ENCODE data around the gene COCH.
"Not testable (repeated sequence)": the region's sequence is repeated elsewhere in the genome, so short reads cannot be mapped to it uniquely, and the experiment has no call there.

COCH gene

GRCh38 chr14:30928462-30928861, 54.1 kb downstream of the COCH start:
- DNase-seq (ENCODE audit: extremely low spot score), result no peak
- CTCF ChIA-PET, result no interaction called here
- POLR2A ChIA-PET, result no interaction called here
- TF ChIP-seq ELF4 (IDR thresholded peaks at IDR 0.05) (no peak), NFRKB (IDR thresholded peaks at IDR 0.05) (no peak), SUZ12 (IDR thresholded peaks at IDR 0.05) (no peak), BHLHE40 (IDR thresholded peaks at IDR 0.05; ENCODE audit: borderline replicate concordance) (no peak), CTBP1 (IDR thresholded peaks at IDR 0.05; ENCODE audit: borderline replicate concordance) (no peak), FOXA1 (IDR thresholded peaks at IDR 0.05) (no peak), LEF1 (IDR thresholded peaks at IDR 0.05; ENCODE audit: borderline replicate concordance) (no peak), TARDBP (IDR thresholded peaks at IDR 0.05) (no peak), ARNT (IDR thresholded peaks at IDR 0.05) (no peak), ZNF384 (IDR thresholded peaks at IDR 0.05) (no peak), FOXM1 (IDR thresholded peaks at IDR 0.05; ENCODE audit: borderline replicate concordance) (no peak), L3MBTL2 (conservative IDR thresholded peaks at IDR 0.05) (no peak), SP1 (IDR thresholded peaks at IDR 0.05) (no peak), FOXK2 (IDR thresholded peaks at IDR 0.05) (no peak), HDGF (IDR thresholded peaks at IDR 0.05; ENCODE audit: borderline replicate concordance) (no peak), PKNOX1 (IDR thresholded peaks at IDR 0.05) (no peak)

GRCh38 chr14:30933937-30934336, 59.6 kb downstream of the COCH start:
- POLR2A ChIA-PET, CTCF ChIA-PET: not testable (repeated sequence)

GRCh38 chr14:30935445-30935844, 61.1 kb downstream of the COCH start:
- no peak for TF ChIP-seq SP1 (IDR thresholded peaks at IDR 0.05)
- no peak for TF ChIP-seq NFRKB (IDR thresholded peaks at IDR 0.05)
- TF ChIP-seq BHLHE40 (IDR thresholded peaks at IDR 0.05; ENCODE audit: borderline replicate concordance), result no peak
- TF ChIP-seq L3MBTL2 (conservative IDR thresholded peaks at IDR 0.05), result no peak
- no peak for TF ChIP-seq ELF4 (IDR thresholded peaks at IDR 0.05)
- no peak for TF ChIP-seq SUZ12 (IDR thresholded peaks at IDR 0.05)
- no peak for TF ChIP-seq ZNF384 (IDR thresholded peaks at IDR 0.05)
- TF ChIP-seq ARNT (IDR thresholded peaks at IDR 0.05), result no peak
- no peak for TF ChIP-seq FOXA1 (IDR thresholded peaks at IDR 0.05)
- no peak for TF ChIP-seq PKNOX1 (IDR thresholded peaks at IDR 0.05)
- POLR2A ChIA-PET, result no interaction called here
- no peak for DNase-seq (ENCODE audit: extremely low spot score)
- CTCF ChIA-PET, result no interaction called here

More at GRCh38 chr14:30933937-30934336, 59.6 kb downstream of the COCH start:
- not testable (repeated sequence) for DNase-seq (ENCODE audit: extremely low spot score)

GRCh38 chr14:30938617-30939016, 64.3 kb downstream of the COCH start:
- TF ChIP-seq HDGF (IDR thresholded peaks at IDR 0.05; ENCODE audit: borderline replicate concordance) (no peak), SP1 (IDR thresholded peaks at IDR 0.05) (no peak), ZNF384 (IDR thresholded peaks at IDR 0.05) (no peak), CTBP1 (IDR thresholded peaks at IDR 0.05; ENCODE audit: borderline replicate concordance) (no peak), LEF1 (IDR thresholded peaks at IDR 0.05; ENCODE audit: borderline replicate concordance) (no peak), ELF4 (IDR thresholded peaks at IDR 0.05) (no peak), FOXA1 (IDR thresholded peaks at IDR 0.05) (no peak), PKNOX1 (IDR thresholded peaks at IDR 0.05) (no peak), SUZ12 (IDR thresholded peaks at IDR 0.05) (no peak), FOXK2 (IDR thresholded peaks at IDR 0.05) (no peak), NFRKB (IDR thresholded peaks at IDR 0.05) (no peak), ARNT (IDR thresholded peaks at IDR 0.05) (no peak), BHLHE40 (IDR thresholded peaks at IDR 0.05; ENCODE audit: borderline replicate concordance) (no peak), TARDBP (IDR thresholded peaks at IDR 0.05) (no peak), FOXM1 (IDR thresholded peaks at IDR 0.05; ENCODE audit: borderline replicate concordance) (no peak), L3MBTL2 (conservative IDR thresholded peaks at IDR 0.05) (no peak)
- no peak for DNase-seq (ENCODE audit: extremely low spot score)
- ChIA-PET POLR2A (no interaction called here), CTCF (no interaction called here)
